HEK293T (cell line): ENCODE measurements around the gene HTR2C.
"Not testable (repeated sequence)": the region's sequence is repeated elsewhere in the genome, so short reads cannot be mapped to it uniquely, and the experiment has no call there.

ENCODE experiments used
- ARNT ChIP-seq: fragments of 450-650 bp; IDR thresholded peaks from 2 replicates; pipeline ENCODE4 v1.6.1; 2017; ENCODE audit warnings: mild to moderate bottlenecking
- BHLHE40 ChIP-seq: fragments of 450-650 bp; IDR thresholded peaks from 2 replicates; pipeline ENCODE4 v1.6.1; 2016; ENCODE audit warnings: mild to moderate bottlenecking, moderate library complexity, borderline replicate concordance
- CTBP1 ChIP-seq: fragments of 450-650 bp; IDR thresholded peaks from 2 replicates; pipeline ENCODE4 v1.6.1; 2016; ENCODE audit warnings: borderline replicate concordance
- FOXK2 ChIP-seq: fragments of 450-650 bp; IDR thresholded peaks from 2 replicates; pipeline ENCODE4 v1.6.1; 2016; ENCODE audit warnings: mild to moderate bottlenecking
- FOXM1 ChIP-seq: fragments of 450-650 bp; IDR thresholded peaks from 2 replicates; pipeline ENCODE4 v1.6.1; 2017; ENCODE audit warnings: mild to moderate bottlenecking, borderline replicate concordance
- NFRKB ChIP-seq: fragments of 450-650 bp; IDR thresholded peaks from 2 replicates; pipeline ENCODE4 v1.6.1; 2016; ENCODE audit warnings: mild to moderate bottlenecking, moderate library complexity
- SP1 ChIP-seq: fragments of 450-650 bp; IDR thresholded peaks from 2 replicates; pipeline ENCODE4 v1.6.1; 2017
- ZNF384 ChIP-seq: fragments of 450-650 bp; IDR thresholded peaks from 2 replicates; pipeline ENCODE4 v1.6.1; 2016

- not testable (repeated sequence) for TF ChIP-seq ARNT, ZNF384, CTBP1, FOXK2, NFRKB, FOXM1, BHLHE40, SP1
These were observed 349.4 kb downstream of the HTR2C start for GRCh38 chrX:114933291-114933690.
